GM12874 (cell line): ENCODE results near the gene TSC22D2.

Experiments
- TF ChIP-seq, protein P1 (sequence below): IDR thresholded peaks from 2 replicates; pipeline ENCODE4 v1.5.1; 2011; ENCODE audit warnings: low read depth, mild to moderate bottlenecking, control low read depth, low read length, moderate library complexity; ENCODE audit not compliant: insufficient read depth

Gene TSC22D2

DNA sequence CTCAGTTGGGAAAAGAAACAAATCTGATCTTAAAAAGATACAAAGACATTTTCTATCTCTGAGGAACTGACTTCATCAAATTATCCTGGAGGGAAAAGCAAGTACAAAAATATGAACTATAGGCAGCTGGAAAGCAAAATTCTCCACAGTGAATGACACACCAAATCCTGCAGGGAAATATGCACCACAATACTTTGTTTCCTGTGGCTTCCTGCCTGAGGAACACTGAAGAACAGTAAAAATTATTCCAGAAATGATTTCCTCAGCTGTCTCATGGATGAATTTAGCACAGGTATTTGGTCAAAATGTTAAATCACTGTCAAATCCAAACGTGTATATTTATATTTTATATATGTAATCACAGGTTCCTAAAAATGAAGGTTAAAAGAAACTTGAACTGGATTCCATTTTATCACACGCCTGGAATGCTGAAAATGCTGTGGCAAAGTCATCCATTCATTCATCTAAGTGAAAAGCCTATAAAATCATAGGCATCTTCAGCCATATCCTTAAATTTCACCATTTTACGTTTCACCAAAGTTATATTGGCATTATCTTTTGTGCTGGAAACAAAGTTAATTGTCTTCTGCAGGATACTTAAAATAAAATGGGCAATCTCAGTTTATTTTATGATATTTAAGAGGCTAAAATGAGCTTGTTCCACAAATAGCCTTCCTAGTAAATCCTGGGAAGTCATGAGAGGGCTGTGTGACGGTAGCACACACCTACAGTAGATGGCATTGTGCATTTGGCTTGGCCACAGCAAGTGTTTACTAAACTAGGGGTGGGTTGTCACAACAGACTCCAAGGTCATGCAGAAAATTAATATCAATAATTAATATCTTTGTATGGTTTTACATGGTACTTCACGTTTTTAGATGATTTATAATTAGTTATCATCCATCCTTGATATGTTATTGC is 19.3 kb upstream of the TSC22D2 start:
- TF ChIP-seq, protein P1, sequence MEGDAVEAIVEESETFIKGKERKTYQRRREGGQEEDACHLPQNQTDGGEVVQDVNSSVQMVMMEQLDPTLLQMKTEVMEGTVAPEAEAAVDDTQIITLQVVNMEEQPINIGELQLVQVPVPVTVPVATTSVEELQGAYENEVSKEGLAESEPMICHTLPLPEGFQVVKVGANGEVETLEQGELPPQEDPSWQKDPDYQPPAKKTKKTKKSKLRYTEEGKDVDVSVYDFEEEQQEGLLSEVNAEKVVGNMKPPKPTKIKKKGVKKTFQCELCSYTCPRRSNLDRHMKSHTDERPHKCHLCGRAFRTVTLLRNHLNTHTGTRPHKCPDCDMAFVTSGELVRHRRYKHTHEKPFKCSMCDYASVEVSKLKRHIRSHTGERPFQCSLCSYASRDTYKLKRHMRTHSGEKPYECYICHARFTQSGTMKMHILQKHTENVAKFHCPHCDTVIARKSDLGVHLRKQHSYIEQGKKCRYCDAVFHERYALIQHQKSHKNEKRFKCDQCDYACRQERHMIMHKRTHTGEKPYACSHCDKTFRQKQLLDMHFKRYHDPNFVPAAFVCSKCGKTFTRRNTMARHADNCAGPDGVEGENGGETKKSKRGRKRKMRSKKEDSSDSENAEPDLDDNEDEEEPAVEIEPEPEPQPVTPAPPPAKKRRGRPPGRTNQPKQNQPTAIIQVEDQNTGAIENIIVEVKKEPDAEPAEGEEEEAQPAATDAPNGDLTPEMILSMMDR = no peak

GRCh38 chr3:150390087-150390486 is 18.0 kb upstream of the TSC22D2 start:
- TF ChIP-seq, protein P1 = no peak

DNA sequence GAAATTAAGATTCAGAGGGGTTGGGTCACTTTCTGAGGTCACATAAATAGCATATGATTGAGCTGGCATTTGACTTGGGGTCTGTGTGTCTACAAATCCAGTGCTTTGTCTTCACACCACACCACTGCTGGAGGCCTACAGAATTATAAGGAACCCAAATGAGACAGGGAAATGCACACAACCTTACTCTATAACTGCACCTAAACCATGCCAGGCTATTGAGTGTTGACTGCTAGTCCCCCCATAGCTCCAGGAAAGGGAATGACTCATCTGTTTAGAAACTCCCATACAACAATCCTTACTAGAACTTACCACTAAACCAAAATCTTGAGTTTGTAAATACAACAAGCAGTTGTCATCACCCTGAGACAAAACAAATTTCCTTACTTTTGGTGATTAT is 16.9 kb upstream of the TSC22D2 start:
- TF ChIP-seq, protein P1 = no peak

- TF ChIP-seq, protein P1 = no peak
These were observed 14.4 kb upstream of the TSC22D2 start for GRCh38 chr3:150393745-150394144.

GRCh38 chr3:150394606-150395005 is 13.5 kb upstream of the TSC22D2 start:
- TF ChIP-seq, protein P1 = no peak

GRCh38 chr3:150396491-150396890 is 11.6 kb upstream of the TSC22D2 start:
- TF ChIP-seq, protein P1 = no peak

DNA sequence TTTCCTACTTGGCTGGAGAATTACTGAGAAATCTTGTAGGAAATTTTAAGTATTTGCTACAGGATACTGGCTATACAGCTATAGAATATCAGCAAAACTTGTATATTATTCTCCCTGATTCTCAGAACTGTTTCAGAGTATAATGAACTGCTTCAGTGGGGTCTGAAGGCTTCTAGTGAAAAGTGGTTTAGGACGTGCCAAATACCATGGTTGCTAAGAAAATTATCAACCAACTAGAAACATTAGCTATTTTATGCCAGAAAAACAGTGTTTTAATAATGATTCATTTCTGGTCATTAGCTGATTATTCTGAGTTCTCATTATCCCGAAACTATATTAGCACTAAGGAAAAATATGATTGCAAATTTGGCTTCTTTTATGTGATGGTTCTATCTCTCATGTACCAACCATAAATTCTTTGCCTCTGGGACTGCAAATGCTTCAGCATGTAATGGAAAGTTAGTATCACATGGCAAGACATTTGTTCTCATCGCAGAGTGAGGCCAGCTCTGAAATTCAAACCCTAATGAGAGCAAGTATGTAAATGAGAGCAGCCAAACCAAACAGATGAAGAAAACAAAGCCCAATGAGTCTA is 11.0 kb upstream of the TSC22D2 start:
- TF ChIP-seq, protein P1 = no peak
